WI38 (cell line): ENCODE data around the gene HOOK2.
A peak's percentile ranks its signal among the peaks of the same experiment; 100 is the strongest.
"Not testable (repeated sequence)": the region's sequence is repeated elsewhere in the genome, so short reads cannot be mapped to it uniquely, and the experiment has no call there.

Experiments
- H3K4me3 ChIP-seq: 2 replicates; pipeline ENCODE4 v1.5.1; 2011; ENCODE audit warnings: low read depth, mild to moderate bottlenecking, control low read depth, low read length
- TF ChIP-seq, protein P1 (sequence below): IDR thresholded peaks from 2 replicates; pipeline ENCODE4 v1.5.1; 2012; ENCODE audit warnings: low read depth, mild to moderate bottlenecking, control low read depth, low read length

The HOOK2 gene

GRCh38 chr19:12720851-12721655 is 54.3 kb downstream of the HOOK2 start:
- peak overlapping the region; percentile 86 for H3K4me3 ChIP-seq
- TF ChIP-seq, protein P1, sequence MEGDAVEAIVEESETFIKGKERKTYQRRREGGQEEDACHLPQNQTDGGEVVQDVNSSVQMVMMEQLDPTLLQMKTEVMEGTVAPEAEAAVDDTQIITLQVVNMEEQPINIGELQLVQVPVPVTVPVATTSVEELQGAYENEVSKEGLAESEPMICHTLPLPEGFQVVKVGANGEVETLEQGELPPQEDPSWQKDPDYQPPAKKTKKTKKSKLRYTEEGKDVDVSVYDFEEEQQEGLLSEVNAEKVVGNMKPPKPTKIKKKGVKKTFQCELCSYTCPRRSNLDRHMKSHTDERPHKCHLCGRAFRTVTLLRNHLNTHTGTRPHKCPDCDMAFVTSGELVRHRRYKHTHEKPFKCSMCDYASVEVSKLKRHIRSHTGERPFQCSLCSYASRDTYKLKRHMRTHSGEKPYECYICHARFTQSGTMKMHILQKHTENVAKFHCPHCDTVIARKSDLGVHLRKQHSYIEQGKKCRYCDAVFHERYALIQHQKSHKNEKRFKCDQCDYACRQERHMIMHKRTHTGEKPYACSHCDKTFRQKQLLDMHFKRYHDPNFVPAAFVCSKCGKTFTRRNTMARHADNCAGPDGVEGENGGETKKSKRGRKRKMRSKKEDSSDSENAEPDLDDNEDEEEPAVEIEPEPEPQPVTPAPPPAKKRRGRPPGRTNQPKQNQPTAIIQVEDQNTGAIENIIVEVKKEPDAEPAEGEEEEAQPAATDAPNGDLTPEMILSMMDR = no peak

GRCh38 chr19:12720296-12720695 is 55.1 kb downstream of the HOOK2 start:
- H3K4me3 ChIP-seq = peak overlapping the region; percentile 86
- TF ChIP-seq, protein P1 = no peak

DNA sequence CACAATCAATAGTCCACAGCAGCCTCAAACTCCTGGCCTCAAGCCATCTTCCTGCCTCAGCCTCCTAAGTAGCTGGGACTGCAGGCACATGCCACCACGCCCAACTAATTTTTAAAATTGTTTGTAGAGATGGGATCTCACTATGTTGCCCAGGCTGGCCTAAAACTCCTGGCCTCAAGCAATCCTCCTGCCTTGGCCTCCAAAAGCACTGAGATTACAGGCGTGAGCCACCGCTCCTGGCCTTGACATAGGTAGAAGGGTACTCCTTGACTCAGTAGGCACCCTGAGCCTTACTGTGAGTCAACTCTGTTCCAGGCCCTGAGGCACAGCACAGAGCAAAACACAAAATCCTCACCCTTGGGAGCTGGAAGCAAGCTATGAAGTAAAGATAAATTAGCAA is 59.4 kb downstream of the HOOK2 start:
- H3K4me3 ChIP-seq = no peak overlapping the region
- TF ChIP-seq, protein P1 = no peak

GRCh38 chr19:12715102-12715501 is 60.2 kb downstream of the HOOK2 start:
- TF ChIP-seq, protein P1 = no peak
- no peak overlapping the region for H3K4me3 ChIP-seq

DNA sequence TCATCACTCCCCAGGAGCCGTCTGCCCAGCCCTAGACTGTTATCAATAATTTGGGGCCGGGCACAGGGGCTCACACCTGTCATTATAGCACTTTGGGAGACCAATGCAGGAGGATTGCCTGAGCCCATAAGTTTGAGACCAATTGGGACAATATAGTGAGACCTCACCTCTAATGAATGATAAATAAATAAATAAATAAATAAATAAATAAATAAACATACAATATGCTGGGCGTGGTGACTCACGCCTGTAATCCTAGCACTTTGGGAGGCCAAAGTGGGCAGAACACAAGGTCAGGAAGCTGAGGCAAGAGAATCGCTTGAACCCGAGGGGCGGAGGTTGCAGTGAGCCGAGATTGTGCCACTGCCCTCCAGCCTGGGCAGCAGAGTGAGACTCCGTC is 62.0 kb downstream of the HOOK2 start:
- H3K4me3 ChIP-seq = not testable (repeated sequence)
